Loucy (cell line): ENCODE measurements around the gene SYT9.

Experiments used
- EZH2phosphoT487 ChIP-seq: fragments of 200-600 bp; IDR thresholded peaks from 2 replicates; pipeline ENCODE4 v1.6.1; 2018; ENCODE audit warnings: antibody characterized with exemption, mild to moderate bottlenecking, moderate library complexity, borderline replicate concordance
- TF ChIP-seq, protein P1 (sequence below): fragments of 200-600 bp; sonication (generic); conservative IDR thresholded peaks from 2 replicates; pipeline ENCODE4 v1.5.1; 2014; ENCODE audit warnings: mild to moderate bottlenecking, antibody characterized with exemption, low read length

DNA sequence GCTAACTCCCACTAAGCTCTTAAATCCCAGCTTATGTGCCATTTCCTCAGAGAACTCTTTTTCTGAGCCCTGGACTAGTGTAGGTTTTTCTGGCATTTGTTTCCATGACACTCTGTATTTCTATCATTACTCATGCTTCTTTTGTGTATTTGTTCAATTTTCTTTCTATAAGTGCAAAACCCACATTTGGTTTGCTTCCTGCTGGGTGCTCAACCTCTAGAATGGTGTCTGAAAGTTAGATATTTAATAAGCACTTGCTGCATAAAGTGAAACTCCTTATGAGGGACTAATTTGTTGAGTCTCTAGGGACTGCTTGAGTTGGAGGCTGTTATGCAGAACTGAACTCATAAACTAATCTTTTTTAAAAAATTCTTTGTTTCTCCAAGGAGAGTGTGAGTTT, 68.6 kb downstream of the SYT9 start:
- TF ChIP-seq, protein P1, sequence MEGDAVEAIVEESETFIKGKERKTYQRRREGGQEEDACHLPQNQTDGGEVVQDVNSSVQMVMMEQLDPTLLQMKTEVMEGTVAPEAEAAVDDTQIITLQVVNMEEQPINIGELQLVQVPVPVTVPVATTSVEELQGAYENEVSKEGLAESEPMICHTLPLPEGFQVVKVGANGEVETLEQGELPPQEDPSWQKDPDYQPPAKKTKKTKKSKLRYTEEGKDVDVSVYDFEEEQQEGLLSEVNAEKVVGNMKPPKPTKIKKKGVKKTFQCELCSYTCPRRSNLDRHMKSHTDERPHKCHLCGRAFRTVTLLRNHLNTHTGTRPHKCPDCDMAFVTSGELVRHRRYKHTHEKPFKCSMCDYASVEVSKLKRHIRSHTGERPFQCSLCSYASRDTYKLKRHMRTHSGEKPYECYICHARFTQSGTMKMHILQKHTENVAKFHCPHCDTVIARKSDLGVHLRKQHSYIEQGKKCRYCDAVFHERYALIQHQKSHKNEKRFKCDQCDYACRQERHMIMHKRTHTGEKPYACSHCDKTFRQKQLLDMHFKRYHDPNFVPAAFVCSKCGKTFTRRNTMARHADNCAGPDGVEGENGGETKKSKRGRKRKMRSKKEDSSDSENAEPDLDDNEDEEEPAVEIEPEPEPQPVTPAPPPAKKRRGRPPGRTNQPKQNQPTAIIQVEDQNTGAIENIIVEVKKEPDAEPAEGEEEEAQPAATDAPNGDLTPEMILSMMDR = no peak
- no peak for TF ChIP-seq EZH2phosphoT487
